Adrenal gland (tissue), 5 donors: Measurements from ENCODE around the gene RPP14.

Experiments
- CTCF ChIP-seq, 6 experiments: fragments of 450-650 bp in 4 of 6; fragments of 200-600 bp in 2 of 6; sonication (generic) in 1 of 6; IDR thresholded peaks; 1 replicate in 5 of 6; 2 replicates in 1 of 6; pipeline versions ENCODE4 v1.5.1 to v1.8.0; 2016 to 2021; ENCODE audit warnings: antibody characterized with exemption in 6 of 6, mild to moderate bottlenecking in 2 of 6, moderate library complexity in 1 of 6
- POLR2A ChIP-seq, 2 donors: fragments of 450-650 bp; IDR thresholded peaks; one replicate each; pipeline ENCODE4 v1.6.1; 2017; ENCODE audit warnings: antibody characterized with exemption in 2 of 2, mild to moderate bottlenecking in 2 of 2, moderate library complexity in 1 of 2
- donor health status: DM: no; HTN: no; CAD: no.

GRCh38 chr3:58353722-58354553 lies 47.9 kb downstream of the RPP14 start:
- TF ChIP-seq POLR2A (IDR thresholded peaks at IDR 0.05) = no peak
- no peak for TF ChIP-seq CTCF (IDR thresholded peaks at IDR 0.05)
